ENCODE measurements around the gene CMSS1.
"Not testable (repeated sequence)": the region's sequence is repeated elsewhere in the genome, so short reads cannot be mapped to it uniquely, and the experiment has no call there.

CMSS1 gene

DNA sequence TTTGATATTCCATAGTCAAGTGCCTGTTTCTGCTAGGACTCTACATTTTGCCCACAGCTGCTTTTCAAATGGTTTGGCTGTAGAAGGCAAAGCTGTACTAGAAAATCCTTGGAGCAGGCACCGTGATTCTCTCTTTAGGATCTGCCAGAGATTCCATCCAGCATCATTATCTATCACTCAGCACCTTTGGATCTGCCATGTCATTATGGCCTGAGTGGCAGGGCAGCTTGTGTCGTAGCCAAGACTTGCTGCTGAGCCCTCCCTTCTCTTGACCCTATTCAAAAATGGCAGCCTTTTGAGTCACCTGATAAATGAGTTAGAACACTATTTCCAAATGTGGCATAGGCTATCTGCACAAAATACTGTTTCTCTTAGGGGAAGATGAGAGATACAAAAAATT, 8.1 kb upstream of the CMSS1 start:
- intact Hi-C loops (cut with DNase I): no loop called here
- no peak for DNase-seq

DNA sequence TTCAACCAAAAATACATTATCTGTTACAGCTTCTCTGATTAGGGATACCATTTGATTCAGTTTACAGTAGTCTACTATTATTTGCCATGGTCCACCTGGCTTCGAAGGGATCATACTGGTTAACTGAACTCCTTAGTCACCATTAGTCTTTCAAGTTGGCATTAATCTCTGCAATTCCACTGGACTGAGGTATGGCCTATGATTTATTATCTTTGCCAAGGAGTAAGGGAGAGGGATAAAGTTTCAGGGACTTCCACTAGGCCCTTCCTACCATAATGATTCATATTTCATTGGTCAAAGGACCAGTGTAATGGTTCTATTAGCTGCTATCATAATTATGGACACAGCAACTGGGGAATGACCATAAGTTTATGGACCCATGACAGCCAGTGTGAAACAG, 7.3 kb upstream of the CMSS1 start:
- no peak for DNase-seq
- intact Hi-C loops (cut with DNase I): no loop called here

- intact Hi-C loops (cut with DNase I): no loop called here
- DNase-seq: peak in 15 of 42 donors; percentile 5 to 57 (median 16)
These were observed 620 bp upstream of the CMSS1 start for GRCh38 chr3:99817047-99817436.

DNA sequence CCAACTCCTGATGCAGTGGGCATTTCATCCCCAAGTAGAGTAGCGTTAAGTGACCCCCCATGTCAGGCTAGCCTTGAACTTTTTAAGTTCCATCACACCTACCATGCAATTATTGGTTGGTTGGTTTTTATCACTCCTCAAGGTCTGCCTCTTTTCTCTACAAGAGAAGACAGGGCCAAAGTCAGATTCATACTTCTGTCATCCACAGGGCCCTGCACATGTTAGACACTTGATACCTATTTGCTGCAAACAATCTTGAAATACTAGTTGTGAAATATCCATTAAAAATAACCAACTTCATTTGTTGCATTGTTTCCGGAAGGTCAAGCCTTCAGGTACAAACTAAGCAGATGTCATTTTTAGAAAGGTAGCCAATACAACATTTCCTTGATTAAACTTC, 1.2 kb downstream of the CMSS1 start:
- intact Hi-C loops (cut with DNase I): no loop called here
- no peak for DNase-seq

DNA sequence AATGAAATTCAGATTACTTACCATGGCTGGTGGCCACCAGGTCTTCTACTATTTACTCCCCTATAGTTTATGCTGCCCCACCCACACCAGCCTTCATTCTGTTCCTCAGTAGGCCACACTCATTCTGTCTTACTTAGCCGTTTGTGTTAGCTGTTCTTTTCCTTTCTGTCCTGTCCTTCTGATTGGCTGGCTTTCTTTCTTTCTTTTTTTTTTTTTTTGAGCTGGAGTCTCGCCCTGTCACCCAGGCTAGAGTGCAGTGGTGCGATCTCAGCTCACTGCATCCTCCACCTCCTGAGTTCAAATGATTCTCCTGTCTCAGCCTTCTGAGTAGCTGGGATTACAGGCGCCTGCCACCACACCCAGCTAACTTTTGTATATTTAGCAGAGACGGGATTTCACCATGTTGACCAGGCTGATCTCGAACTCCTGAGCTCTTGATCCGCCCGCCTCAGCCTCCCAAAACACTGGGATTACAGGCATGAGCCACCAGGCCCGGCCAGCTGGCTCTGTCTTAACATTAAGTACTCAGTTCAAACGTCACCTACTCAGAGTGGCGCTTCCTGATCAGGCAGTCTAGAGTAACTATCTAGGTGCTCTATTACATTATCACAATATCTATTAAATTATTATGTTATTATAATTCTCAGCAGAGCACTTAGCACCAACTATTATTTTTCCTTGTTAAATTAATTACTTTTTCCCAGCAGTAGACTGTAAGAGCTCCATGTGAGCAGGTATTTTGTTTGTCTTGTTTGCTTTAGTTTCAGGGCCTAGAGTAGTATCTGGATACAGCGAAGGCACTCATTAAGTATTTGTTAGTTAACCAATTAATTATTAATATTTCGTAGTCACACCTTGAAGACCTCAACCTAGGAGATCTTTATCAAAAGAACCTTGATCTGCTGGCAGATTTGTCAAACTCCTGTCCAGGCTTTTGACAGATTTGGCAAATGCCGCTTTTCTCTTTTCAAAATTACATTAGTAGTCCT, 6.4 kb downstream of the CMSS1 start:
- intact Hi-C loops (cut with DNase I): no loop called here
- no peak for DNase-seq

DNA sequence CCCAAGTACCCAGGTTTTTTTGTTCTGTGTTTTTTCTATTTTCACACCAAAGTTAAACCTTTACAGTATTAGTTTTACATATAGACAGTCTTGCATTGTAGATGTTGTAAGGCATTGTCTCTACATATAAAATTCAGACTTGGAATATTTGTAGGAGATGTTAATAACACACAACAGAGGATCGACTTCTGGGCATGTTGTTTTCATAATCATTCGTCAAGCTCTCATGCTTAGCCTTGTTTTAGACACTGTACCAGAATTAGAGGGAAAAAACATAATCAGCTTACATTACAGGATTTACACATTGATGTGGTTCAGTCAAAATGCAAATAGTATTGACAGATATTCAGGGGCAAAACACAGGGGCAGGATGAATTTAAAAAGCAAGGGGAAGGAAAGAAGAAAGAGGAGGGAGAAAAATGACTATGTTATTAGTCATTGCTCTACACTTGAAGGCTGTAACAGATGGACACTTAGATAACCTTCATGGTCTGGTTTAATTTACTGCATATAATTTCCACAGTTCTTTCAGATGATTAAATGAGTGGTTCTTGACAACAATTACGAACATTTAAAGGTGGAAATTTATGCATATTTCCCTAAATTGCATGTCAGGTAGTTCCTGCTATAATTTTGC, 7.5 kb downstream of the CMSS1 start:
- intact Hi-C loops (cut with DNase I): no loop called here
- no peak for DNase-seq

DNA sequence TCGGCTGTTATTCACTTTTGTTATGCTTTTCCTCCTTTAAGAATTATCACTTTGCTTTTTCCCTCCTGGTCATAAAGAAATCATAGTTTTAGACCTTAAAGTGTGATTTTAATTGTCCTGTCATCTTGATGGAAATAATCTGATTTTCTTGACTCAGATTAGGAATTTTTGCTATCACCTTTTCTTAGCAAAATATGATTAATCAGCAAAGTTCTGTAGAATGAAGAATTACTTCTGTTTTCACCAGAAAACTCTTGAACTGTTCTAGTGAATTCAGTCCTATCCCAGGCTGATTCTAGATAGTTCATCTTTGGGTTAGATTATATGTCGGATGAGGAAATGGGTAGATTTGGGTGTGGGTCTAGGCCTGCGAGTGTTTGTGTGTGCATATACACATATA, 12.2 kb downstream of the CMSS1 start:
- DNase-seq: no peak
- intact Hi-C loops (cut with DNase I): loop anchor here (5.0 to 10.0 kb wide), 2 partner anchors 422 to 755 kb away; no protein-coding TSS in a partner anchor

- DNase-seq: no peak
- intact Hi-C loops (cut with DNase I): loop anchor here (5.0 to 10.0 kb wide), 2 partner anchors 419 to 751 kb away; no protein-coding TSS in a partner anchor
These were observed 16.0 kb downstream of the CMSS1 start for GRCh38 chr3:99833617-99834205.

DNA sequence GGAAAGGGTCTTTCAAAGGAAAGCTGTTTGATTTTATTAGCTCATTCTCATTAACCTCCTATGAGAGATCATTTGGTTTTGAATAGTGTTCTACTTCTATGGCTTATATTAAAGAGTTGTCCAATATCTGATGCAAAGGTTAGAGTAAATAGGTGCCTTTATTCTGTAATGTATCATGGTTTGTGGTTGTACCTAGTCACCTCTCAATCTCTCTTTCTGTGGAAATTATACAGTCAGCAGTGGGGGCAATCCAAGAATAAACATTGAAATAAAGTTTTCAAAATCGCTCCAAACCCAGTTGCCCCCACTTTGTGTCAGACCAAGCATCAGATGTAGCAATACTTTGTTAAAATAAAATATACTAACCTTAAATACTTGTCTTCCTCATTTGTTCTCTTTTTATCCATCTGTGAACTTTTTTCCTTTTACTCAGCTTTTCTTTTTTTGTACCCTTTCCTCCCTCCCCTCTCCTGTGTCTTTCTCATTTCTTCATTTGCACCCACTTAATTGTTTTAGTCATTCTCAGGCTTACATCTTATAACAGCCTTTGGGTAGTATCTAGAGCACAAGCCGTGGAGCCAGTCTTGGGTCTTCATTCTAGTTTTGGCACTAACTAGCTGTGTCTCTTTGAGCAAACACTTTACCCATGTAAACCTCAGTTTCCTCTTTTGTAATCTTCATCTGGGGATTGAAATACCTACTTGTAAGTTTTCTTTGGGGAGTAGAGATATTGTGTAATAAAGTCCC, 16.7 kb downstream of the CMSS1 start:
- intact Hi-C loops (cut with DNase I): loop anchor here (5.0 to 10.0 kb wide), 2 partner anchors 418 to 750 kb away; no protein-coding TSS in a partner anchor

DNA sequence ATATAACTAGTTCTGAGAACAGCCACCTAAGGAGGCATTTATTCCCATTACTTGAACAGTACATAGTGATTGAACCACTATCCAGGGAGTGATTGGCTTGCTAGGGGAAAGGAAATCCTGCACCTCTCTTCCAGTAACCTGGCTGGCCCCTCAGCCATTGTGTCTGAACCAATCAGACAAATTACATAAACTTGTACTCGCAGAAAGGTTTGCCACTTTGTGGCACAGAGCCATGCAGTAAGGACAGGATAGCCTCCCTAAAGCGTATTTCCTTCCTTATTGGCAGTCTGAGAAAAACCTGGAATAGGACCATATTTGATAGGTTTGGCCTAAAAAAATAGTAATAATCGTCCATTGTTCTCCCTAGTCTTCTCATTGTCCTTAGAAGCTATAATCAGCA, 19.0 kb downstream of the CMSS1 start:
- DNase-seq: no peak
- intact Hi-C loops (cut with DNase I): loop anchor here (10.0 kb wide), 1 partner anchor 748 kb away; no protein-coding TSS in a partner anchor

More for the DNA sequence above, 16.7 kb downstream of the CMSS1 start:
- no peak for DNase-seq

DNA sequence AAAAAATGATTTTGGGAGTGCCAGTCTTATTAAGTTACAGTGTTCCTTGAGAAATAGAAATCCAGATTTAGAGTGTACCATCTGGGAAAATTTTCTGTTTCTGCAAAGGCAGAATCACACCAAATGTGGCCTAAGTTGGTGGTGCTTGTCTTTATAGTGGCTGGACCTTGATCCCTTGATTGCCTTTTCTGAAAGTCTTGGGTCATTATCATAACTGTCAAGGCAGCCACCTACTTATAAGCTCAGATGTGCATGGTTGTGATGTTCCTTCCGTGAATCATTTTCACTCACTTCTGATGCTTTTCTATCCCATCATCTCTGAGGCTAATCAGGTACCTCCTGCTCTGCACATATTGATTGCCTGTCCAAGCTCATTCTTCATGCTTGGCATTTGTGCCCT, 20.1 kb downstream of the CMSS1 start:
- intact Hi-C loops (cut with DNase I): loop anchor here (10.0 kb wide), 1 partner anchor 747 kb away; no protein-coding TSS in a partner anchor
- no peak for DNase-seq

GRCh38 chr3:99838755-99839154, 21.1 kb downstream of the CMSS1 start:
- intact Hi-C loops (cut with DNase I): loop anchor here (10.0 kb wide), 1 partner anchor 746 kb away; no protein-coding TSS in a partner anchor
- no peak for DNase-seq

DNA sequence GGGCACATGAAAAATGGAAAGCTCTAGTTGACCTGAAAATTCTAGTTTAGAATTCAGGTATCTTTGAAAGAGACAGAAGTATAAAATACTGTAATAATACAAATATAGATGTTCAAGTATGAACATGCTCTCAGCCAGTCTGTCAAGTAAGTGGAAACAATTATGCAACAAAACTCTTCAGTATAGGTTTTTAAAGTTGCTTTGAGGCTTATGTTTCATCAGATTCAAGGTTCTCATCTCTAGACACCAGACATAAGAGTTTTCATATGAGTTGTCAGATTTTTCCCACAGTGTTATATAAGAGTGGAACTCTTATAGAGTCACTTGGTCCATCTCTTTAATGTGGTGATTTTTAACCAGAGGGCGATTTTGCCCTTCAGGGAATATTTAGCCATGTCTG, 22.0 kb downstream of the CMSS1 start:
- no peak for DNase-seq
- intact Hi-C loops (cut with DNase I): loop anchor here (10.0 kb wide), 2 partner anchors 205 to 745 kb away; no protein-coding TSS in a partner anchor

- intact Hi-C loops (cut with DNase I): loop anchor here (10.0 kb wide), 1 partner anchor 203 kb away; no protein-coding TSS in a partner anchor
- DNase-seq: not testable (repeated sequence)
These were observed 24.3 kb downstream of the CMSS1 start for GRCh38 chr3:99841949-99842348.

- intact Hi-C loops (cut with DNase I): loop anchor here (10.0 kb wide), 1 partner anchor 202 kb away; no protein-coding TSS in a partner anchor
- peak in 1 of 42 donors; percentile 25 for DNase-seq
These were observed 25.3 kb downstream of the CMSS1 start for GRCh38 chr3:99842826-99843589.

DNA sequence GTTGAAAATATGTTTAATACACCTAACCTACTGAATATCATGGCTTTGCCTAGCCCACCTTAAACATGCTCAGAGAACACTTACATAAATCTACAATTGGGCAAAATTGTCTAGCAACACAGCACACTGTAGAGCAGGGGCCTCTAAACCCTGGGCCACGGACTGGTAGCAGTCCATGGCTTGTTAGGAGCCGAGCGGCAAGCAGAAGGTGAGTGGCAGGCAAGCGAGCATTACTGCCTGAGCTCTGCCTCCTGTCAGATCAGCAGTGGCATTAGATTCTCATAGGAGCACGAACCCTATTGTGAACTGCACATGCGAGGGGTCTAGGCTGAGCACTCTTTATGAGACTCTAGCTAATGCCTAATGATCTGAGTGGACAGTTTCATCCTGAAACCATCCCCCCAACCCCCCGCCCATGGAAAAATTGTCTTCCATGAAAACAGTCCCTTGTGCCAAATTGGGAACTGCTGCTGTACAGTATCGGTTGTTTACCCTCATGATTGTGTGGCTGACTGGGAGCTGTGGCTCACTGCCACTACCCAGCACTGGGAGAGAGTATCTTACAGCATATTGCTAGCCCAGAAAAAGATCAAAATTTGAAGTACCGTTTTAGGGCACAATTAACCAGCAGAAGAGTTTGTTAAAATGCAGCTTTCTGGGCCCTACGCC, 26.1 kb downstream of the CMSS1 start:
- intact Hi-C loops (cut with DNase I): loop anchor here (10.0 kb wide), 1 partner anchor 201 kb away; no protein-coding TSS in a partner anchor
- DNase-seq: no peak

- no peak for DNase-seq
- intact Hi-C loops (cut with DNase I): loop anchor here (10.0 kb wide), 1 partner anchor 199 kb away; no protein-coding TSS in a partner anchor
These were observed 27.7 kb downstream of the CMSS1 start for GRCh38 chr3:99845331-99845730.

Data from head of caudate nucleus (tissue), 42 donors.